ENCODE data around the gene PAK5. TPM values are rescaled to one million over a fixed set of nuclear protein-coding genes. Genes with fewer than 3 reads are reported as not detected.

The PAK5 gene
- total and polyA plus RNA-seq, 2 of the 13 experiments (the other 11 are each of a cell fraction or from before 2014, with no cell fraction given): not detected

DNA sequence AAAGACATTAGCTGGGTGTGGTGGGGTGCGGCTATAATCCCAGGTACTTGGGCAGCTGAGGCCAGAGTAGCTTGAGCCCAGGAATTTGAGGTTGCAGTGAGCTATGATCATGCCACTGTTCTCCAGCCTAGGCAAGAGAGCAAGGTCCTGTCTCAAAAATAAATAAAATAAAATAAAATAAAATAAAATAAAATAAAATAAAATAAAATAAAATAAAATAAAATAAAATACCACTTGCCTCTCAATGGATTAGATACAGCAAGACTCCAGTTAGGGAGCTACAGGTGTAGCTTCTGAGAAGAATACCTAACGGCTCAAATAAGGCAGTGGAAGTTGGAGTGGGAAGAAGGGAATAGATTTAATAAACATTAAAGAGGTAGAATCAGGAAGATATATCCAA lies 13.7 kb upstream of the PAK5 start:
- TF ChIP-seq ZNF660 (CRISPR knock-in tag; IDR thresholded peaks at IDR 0.05; ENCODE audit: borderline replicate concordance, low read depth): no peak
- no peak for TF ChIP-seq ZNF724P (CRISPR knock-in tag; IDR thresholded peaks at IDR 0.05; ENCODE audit: borderline replicate concordance)
- no peak for TF ChIP-seq ZNF841 (CRISPR knock-in tag; IDR thresholded peaks at IDR 0.05; ENCODE audit: borderline replicate concordance)
- TF ChIP-seq HMGA1 (CRISPR knock-in tag; conservative IDR thresholded peaks at IDR 0.05): no peak
- TF ChIP-seq NR2C2 (CRISPR knock-in tag; IDR thresholded peaks at IDR 0.05; ENCODE audit: borderline replicate concordance): no peak
- TF ChIP-seq HOXA3 (CRISPR knock-in tag; IDR thresholded peaks at IDR 0.05): no peak
- TF ChIP-seq MIER2 (CRISPR knock-in tag; IDR thresholded peaks at IDR 0.05): no peak
- TF ChIP-seq HDAC6 (IDR thresholded peaks at IDR 0.05; ENCODE audit: low read depth, low read length): no peak
- TF ChIP-seq, protein P1, sequence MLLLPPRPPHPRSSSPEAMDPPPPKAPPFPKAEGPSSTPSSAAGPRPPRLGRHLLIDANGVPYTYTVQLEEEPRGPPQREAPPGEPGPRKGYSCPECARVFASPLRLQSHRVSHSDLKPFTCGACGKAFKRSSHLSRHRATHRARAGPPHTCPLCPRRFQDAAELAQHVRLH (CRISPR knock-in tag; IDR thresholded peaks at IDR 0.05; ENCODE audit: borderline replicate concordance, low read depth): no peak
- TF ChIP-seq, protein P2, sequence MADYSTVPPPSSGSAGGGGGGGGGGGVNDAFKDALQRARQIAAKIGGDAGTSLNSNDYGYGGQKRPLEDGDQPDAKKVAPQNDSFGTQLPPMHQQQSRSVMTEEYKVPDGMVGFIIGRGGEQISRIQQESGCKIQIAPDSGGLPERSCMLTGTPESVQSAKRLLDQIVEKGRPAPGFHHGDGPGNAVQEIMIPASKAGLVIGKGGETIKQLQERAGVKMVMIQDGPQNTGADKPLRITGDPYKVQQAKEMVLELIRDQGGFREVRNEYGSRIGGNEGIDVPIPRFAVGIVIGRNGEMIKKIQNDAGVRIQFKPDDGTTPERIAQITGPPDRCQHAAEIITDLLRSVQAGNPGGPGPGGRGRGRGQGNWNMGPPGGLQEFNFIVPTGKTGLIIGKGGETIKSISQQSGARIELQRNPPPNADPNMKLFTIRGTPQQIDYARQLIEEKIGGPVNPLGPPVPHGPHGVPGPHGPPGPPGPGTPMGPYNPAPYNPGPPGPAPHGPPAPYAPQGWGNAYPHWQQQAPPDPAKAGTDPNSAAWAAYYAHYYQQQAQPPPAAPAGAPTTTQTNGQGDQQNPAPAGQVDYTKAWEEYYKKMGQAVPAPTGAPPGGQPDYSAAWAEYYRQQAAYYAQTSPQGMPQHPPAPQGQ (CRISPR knock-in tag; IDR thresholded peaks at IDR 0.05; ENCODE audit: borderline replicate concordance): no peak
- TF ChIP-seq ZFY (CRISPR knock-in tag; IDR thresholded peaks at IDR 0.05): no peak
- no peak for TF ChIP-seq ZNF879 (CRISPR knock-in tag; IDR thresholded peaks at IDR 0.05)
- TF ChIP-seq HOXA7 (CRISPR knock-in tag; IDR thresholded peaks at IDR 0.05): no peak
- TF ChIP-seq ZNF235 (CRISPR knock-in tag; IDR thresholded peaks at IDR 0.05; ENCODE audit: borderline replicate concordance): no peak
- no peak for TF ChIP-seq SMAD1 (CRISPR knock-in tag; IDR thresholded peaks at IDR 0.05; ENCODE audit: borderline replicate concordance, low read depth)
- H3K4me1 ChIP-seq (ENCODE audit: insufficient read depth, low read length): no peaks in the 10 kb centered on the region
- FAIRE-seq: no peak
- no peak for DNase-seq (ENCODE audit: low spot score)
- under 1% methylated on average over 2 of the region's 2 CpGs for WGBS (ENCODE audit: low lambda C conversion rate)
- POLR2A ChIA-PET: no interaction called here
- H2AFZ ChIP-seq (ENCODE audit: low read length): no peak overlapping the region
- ATAC-seq: no peak
- H3K9ac ChIP-seq (ENCODE audit: insufficient read depth, low read depth, low read length): no peak overlapping the region
- no peaks in the 10 kb centered on the region for H4K20me1 ChIP-seq (ENCODE audit: insufficient read depth, low read length)
- in situ Hi-C loops (cut with HindIII; ENCODE audit: extremely low pct_ligation_motif_present, low pct_unique_long_range_greater_than_20kb) (no loop called here), intact Hi-C loops (cut with micrococcal nuclease; ENCODE audit: unreplicated experiment) (no loop called here)
- H3K4me3 ChIP-seq (replicated peaks in 1 of 3; ENCODE audit: insufficient read depth in 1 of 3, low read depth in 2 of 3, low read length in 3 of 3): no peak overlapping the region
- no peak overlapping the region for H3K4me2 ChIP-seq (ENCODE audit: low read depth, low read length)
- H3K79me2 ChIP-seq (ENCODE audit: insufficient read depth, low read length): no peaks in the 10 kb centered on the region
- BruUV-seq (replicated peaks): no TSS peak
- CTCF ChIA-PET (ENCODE audit: low intra/inter-chr PET ratio, low total read pairs): no interaction called here
- H3K9me3 ChIP-seq (ENCODE audit: low read length): no peaks in the 10 kb centered on the region
- no peak overlapping the region for H3K27ac ChIP-seq (ENCODE audit: extremely low read length, insufficient read depth, low read length)
- H3K36me3 ChIP-seq (replicated peaks in 1 of 2; ENCODE audit: control insufficient read depth in 1 of 2, insufficient read depth in 2 of 2, low read length in 2 of 2): no peaks in the 10 kb centered on the region
- H3K27me3 ChIP-seq (ENCODE audit: control insufficient read depth in 1 of 2, insufficient read depth in 2 of 2, low read length in 2 of 2): no peaks in the 10 kb centered on the region
